ENCODE results near the gene HOMER2. TPM values are rescaled to one million over a fixed set of nuclear protein-coding genes. Genes with fewer than 3 reads are reported as not detected.
"Not testable (repeated sequence)": the region's sequence is repeated elsewhere in the genome, so short reads cannot be mapped to it uniquely, and the experiment has no call there.

The HOMER2 gene
- total RNA-seq (11.8 and 14.5 TPM in 2 replicates), polyA plus RNA-seq (5.9 and 7.7 TPM in 2 replicates)

GRCh38 chr15:82952158-82953081, at the start of gene HOMER2:
TSS of gene HOMER2 (minus strand) at chr15:82952720. CDS start at chr15:82952535, 185 bp downstream.
- DNase-seq (ENCODE audit: low spot score): peak; percentile 51
- WGBS (ENCODE audit: low lambda C conversion rate, missing lambda C conversion rate): 2% methylated on average over 54 of the region's 119 CpGs

GRCh38 chr15:83000672-83001031, 48.1 kb upstream of the HOMER2 start:
- H3K4me3 ChIP-seq; H3K9me2 ChIP-seq (replicated peaks; ENCODE audit: insufficient read depth); H2AFZ ChIP-seq; H3K79me2 ChIP-seq; H3K36me3 ChIP-seq (replicated peaks; ENCODE audit: insufficient read depth, low read depth); H3K4me1 ChIP-seq (ENCODE audit: insufficient read depth); H3K27ac ChIP-seq; H3K27me3 ChIP-seq; H3K9me3 ChIP-seq (ENCODE audit: low read depth); H4K20me1 ChIP-seq (ENCODE audit: insufficient read depth, poor library complexity, severe bottlenecking); H3K4me2 ChIP-seq; DNase-seq (ENCODE audit: low spot score): not testable (repeated sequence)
- 84% methylated on average over 3 of the region's 3 CpGs for WGBS (ENCODE audit: low lambda C conversion rate, missing lambda C conversion rate)

More at GRCh38 chr15:82952158-82953081, at the start of gene HOMER2:
- H3K4me3 ChIP-seq: peak within 1 kb of the TSS; percentile 64
- no peaks in the 10 kb centered on the region for H3K4me1 ChIP-seq (ENCODE audit: insufficient read depth)
- H2AFZ ChIP-seq: no peak within 1 kb of the TSS
- H3K27ac ChIP-seq: no peak within 1 kb of the TSS
- H4K20me1 ChIP-seq (ENCODE audit: insufficient read depth, poor library complexity, severe bottlenecking): no peaks in the 10 kb centered on the region
- H3K9me3 ChIP-seq (ENCODE audit: low read depth): no peaks in the 10 kb centered on the region
- no peaks in the 10 kb centered on the region for H3K79me2 ChIP-seq
- no peaks in the 10 kb centered on the region for H3K36me3 ChIP-seq (replicated peaks; ENCODE audit: insufficient read depth, low read depth)
- TF ChIP-seq EZH2phosphoT487 (IDR thresholded peaks at IDR 0.05; ENCODE audit: low read depth, severe bottlenecking, unreplicated experiment) (no peak), EZH2 (IDR thresholded peaks at IDR 0.05; ENCODE audit: borderline replicate concordance) (no peak), CTCF (IDR thresholded peaks at IDR 0.05; ENCODE audit: poor library complexity) (no peak)
- H3K27me3 ChIP-seq: peaks cover 19% of the 10 kb centered on the region
- no peaks in the 10 kb centered on the region for H3K9me2 ChIP-seq (replicated peaks; ENCODE audit: insufficient read depth)
- peak within 1 kb of the TSS; percentile 97 for H3K4me2 ChIP-seq

GRCh38 chr15:82999905-83000671, 47.6 kb upstream of the HOMER2 start:
- H3K4me2 ChIP-seq: peak overlapping the region; percentile 69
- DNase-seq (ENCODE audit: low spot score): peak; percentile 55

More at GRCh38 chr15:82999905-83000671, 47.6 kb upstream of the HOMER2 start:
- no peak for TF ChIP-seq EZH2phosphoT487 (IDR thresholded peaks at IDR 0.05; ENCODE audit: low read depth, severe bottlenecking, unreplicated experiment)
- peak; percentile 61 for TF ChIP-seq CTCF (IDR thresholded peaks at IDR 0.05; ENCODE audit: poor library complexity)
- TF ChIP-seq EZH2 (IDR thresholded peaks at IDR 0.05; ENCODE audit: borderline replicate concordance): no peak
- WGBS (ENCODE audit: low lambda C conversion rate, missing lambda C conversion rate): 34% methylated on average over 6 of the region's 6 CpGs
- Histone ChIP-seq H3K36me3 (replicated peaks; ENCODE audit: insufficient read depth, low read depth) (no peaks in the 10 kb centered on the region), H3K4me1 (ENCODE audit: insufficient read depth) (no peaks in the 10 kb centered on the region), H3K27me3 (no peaks in the 10 kb centered on the region), H3K4me3 (no peak overlapping the region), H3K27ac (no peak overlapping the region), H3K9me2 (replicated peaks; ENCODE audit: insufficient read depth) (no peaks in the 10 kb centered on the region), H3K9me3 (ENCODE audit: low read depth) (no peaks in the 10 kb centered on the region), H3K79me2 (no peaks in the 10 kb centered on the region), H4K20me1 (ENCODE audit: insufficient read depth, poor library complexity, severe bottlenecking) (no peaks in the 10 kb centered on the region), H2AFZ (peak overlapping the region; percentile 5)

Data from hepatocyte (in vitro differentiated cells).